ENCODE results near the gene TNS3. TPM values are rescaled to one million over a fixed set of nuclear protein-coding genes. Genes with fewer than 3 reads are reported as not detected.
"Not testable (repeated sequence)": the region's sequence is repeated elsewhere in the genome, so short reads cannot be mapped to it uniquely, and the experiment has no call there.

Gene TNS3
- polyA plus RNA-seq, 1 of the 3 experiments (the other 2 are of a cell fraction), result 72.3 TPM

GRCh38 chr7:47590215-47590614, 8.3 kb upstream of the TNS3 start:
- H3K27ac ChIP-seq (ENCODE audit: low read depth in 2 of 2, low read length in 1 of 2); H4K20me1 ChIP-seq (ENCODE audit: insufficient read depth); POLR2A ChIA-PET; H3K4me2 ChIP-seq; H3K27me3 ChIP-seq (ENCODE audit: insufficient read depth); H3F3A ChIP-seq (replicated peaks; ENCODE audit: insufficient read depth); H3K4me1 ChIP-seq (ENCODE audit: control insufficient read depth in 1 of 2, insufficient read depth in 2 of 2, low read depth in 1 of 2, low read length in 1 of 2); H3K4me3 ChIP-seq (ENCODE audit: low read depth in 2 of 2, low read length in 1 of 2); H3K9me2 ChIP-seq; DNase-seq; H2AFZ ChIP-seq (ENCODE audit: low read depth); H3K79me2 ChIP-seq (ENCODE audit: insufficient read depth); H3K36me3 ChIP-seq (replicated peaks in 1 of 2; ENCODE audit: control insufficient read depth in 1 of 2, insufficient read depth in 2 of 2, low read length in 1 of 2); H3K9me3 ChIP-seq; H3K9ac ChIP-seq: not testable (repeated sequence)
- CTCF ChIA-PET, result interaction anchor here (0.5 to 1.1 kb wide), 3 partner anchors 13 to 1947 kb away, joined by 3 to 4 read pairs (median 3); no protein-coding TSS in a partner anchor
- 95% methylated on average over 5 of the region's 5 CpGs for WGBS (ENCODE audit: low lambda C conversion rate)

GRCh38 chr7:47588704-47589225, 6.9 kb upstream of the TNS3 start:
- CTCF ChIA-PET, result no interaction called here
- no peak overlapping the region for H3K27ac ChIP-seq (ENCODE audit: low read depth in 2 of 2, low read length in 1 of 2)
- TF ChIP-seq RAD21 (IDR thresholded peaks at IDR 0.05; ENCODE audit: low read length) (no peak), JUND (IDR thresholded peaks at IDR 0.05) (no peak), POLR2AphosphoS5 (IDR thresholded peaks at IDR 0.05; ENCODE audit: low read depth, low read length) (no peak), MXI1 (IDR thresholded peaks at IDR 0.05; ENCODE audit: low read depth, low read length) (no peak), PBX3 (IDR thresholded peaks at IDR 0.05) (no peak)
- 86% methylated on average over 8 of the region's 8 CpGs for WGBS (ENCODE audit: low lambda C conversion rate)
- POLR2A ChIA-PET, result no interaction called here
- H3K9me3 ChIP-seq, result no peaks in the 10 kb centered on the region
- no peak overlapping the region for H3K4me2 ChIP-seq
- H3K27me3 ChIP-seq (ENCODE audit: insufficient read depth), result no peaks in the 10 kb centered on the region
- no peak overlapping the region for H3K9ac ChIP-seq
- H3K36me3 ChIP-seq (replicated peaks in 1 of 2; ENCODE audit: control insufficient read depth in 1 of 2, insufficient read depth in 2 of 2, low read length in 1 of 2), result no peaks in the 10 kb centered on the region
- H3F3A ChIP-seq (replicated peaks; ENCODE audit: insufficient read depth), result peaks cover 3% of the 10 kb centered on the region
- H3K9me2 ChIP-seq, result no peaks in the 10 kb centered on the region
- no peaks in the 10 kb centered on the region for H4K20me1 ChIP-seq (ENCODE audit: insufficient read depth)
- no peak overlapping the region for H2AFZ ChIP-seq (ENCODE audit: low read depth)
- DNase-seq, result no peak
- H3K4me3 ChIP-seq (ENCODE audit: low read depth in 2 of 2, low read length in 1 of 2), result no peak overlapping the region
- no peaks in the 10 kb centered on the region for H3K79me2 ChIP-seq (ENCODE audit: insufficient read depth)
- peaks cover 0 to 5% of the 10 kb centered on the region in 2 experiments; a peak in 1 of 4 replicates for H3K4me1 ChIP-seq (ENCODE audit: control insufficient read depth in 1 of 2, insufficient read depth in 2 of 2, low read depth in 1 of 2, low read length in 1 of 2)

GRCh38 chr7:47587976-47588375, 6.1 kb upstream of the TNS3 start:
- H3K4me2 ChIP-seq, result no peak overlapping the region
- WGBS (ENCODE audit: low lambda C conversion rate), result 95% methylated on average over 9 of the region's 9 CpGs

More at GRCh38 chr7:47587976-47588375, 6.1 kb upstream of the TNS3 start:
- Histone ChIP-seq H2AFZ (ENCODE audit: low read depth) (no peak overlapping the region), H3K36me3 (replicated peaks in 1 of 2; ENCODE audit: control insufficient read depth in 1 of 2, insufficient read depth in 2 of 2, low read length in 1 of 2) (no peaks in the 10 kb centered on the region), H3K4me3 (ENCODE audit: low read depth in 2 of 2, low read length in 1 of 2) (no peak overlapping the region), H3F3A (replicated peaks; ENCODE audit: insufficient read depth) (peaks cover 3% of the 10 kb centered on the region), H3K27me3 (ENCODE audit: insufficient read depth) (no peaks in the 10 kb centered on the region), H3K79me2 (ENCODE audit: insufficient read depth) (no peaks in the 10 kb centered on the region), H3K9ac (no peak overlapping the region), H3K9me3 (no peaks in the 10 kb centered on the region), H3K4me1 (ENCODE audit: control insufficient read depth in 1 of 2, insufficient read depth in 2 of 2, low read depth in 1 of 2, low read length in 1 of 2) (peaks cover 0 to 6% of the 10 kb centered on the region in 2 experiments; a peak in 1 of 4 replicates), H3K9me2 (no peaks in the 10 kb centered on the region), H3K27ac (ENCODE audit: low read depth in 2 of 2, low read length in 1 of 2) (no peak overlapping the region), H4K20me1 (ENCODE audit: insufficient read depth) (no peaks in the 10 kb centered on the region)
- POLR2A ChIA-PET, result no interaction called here
- DNase-seq, result no peak
- TF ChIP-seq MAX (IDR thresholded peaks at IDR 0.05; ENCODE audit: low read depth) (no peak), EZH2phosphoT487 (IDR thresholded peaks at IDR 0.05; ENCODE audit: borderline replicate concordance, low read depth) (no peak), RAD21 (IDR thresholded peaks at IDR 0.05; ENCODE audit: low read length) (no peak), EP300 (IDR thresholded peaks at IDR 0.05; ENCODE audit: borderline replicate concordance in 1 of 2, low read depth in 1 of 2, low read length in 1 of 2) (no peak), USF2 (IDR thresholded peaks at IDR 0.05; ENCODE audit: borderline replicate concordance, low read depth, low read length) (no peak), RFX5 (IDR thresholded peaks at IDR 0.05; ENCODE audit: low read length) (no peak), RXRA (IDR thresholded peaks at IDR 0.05; ENCODE audit: borderline replicate concordance, low read depth) (no peak), USF1 (IDR thresholded peaks at IDR 0.05; ENCODE audit: borderline replicate concordance, low read depth) (no peak), MXI1 (IDR thresholded peaks at IDR 0.05; ENCODE audit: low read depth, low read length) (no peak), POLR2AphosphoS5 (IDR thresholded peaks at IDR 0.05; ENCODE audit: low read depth, low read length) (no peak), FOXM1 (IDR thresholded peaks at IDR 0.05; ENCODE audit: low read depth) (no peak), MEF2A (IDR thresholded peaks at IDR 0.05; ENCODE audit: borderline replicate concordance, low read depth) (no peak)
- CTCF ChIA-PET, result interaction anchor here (1.1 to 1.5 kb wide), 2 partner anchors 9 to 208 kb away, joined by 3 to 4 read pairs; no protein-coding TSS in a partner anchor

Measured in SK-N-SH (cell line).